ENCODE data around the gene CCDC85C. TPM values are rescaled to one million over a fixed set of nuclear protein-coding genes. Genes with fewer than 3 reads are reported as not detected.

Gene CCDC85C
- total RNA-seq, 1 experiment from 2014 or later: 33.2 TPM

GRCh38 chr14:99627510-99628381, 23.7 kb upstream of the CCDC85C start:
- no peak overlapping the region for H2BK15ac ChIP-seq (ENCODE audit: low read depth, low read length)
- no peak overlapping the region for H3K4me3 Mint-ChIP-seq
- H2BK5ac ChIP-seq (ENCODE audit: insufficient read length, low read length): no peak overlapping the region
- no peak overlapping the region for H4K8ac ChIP-seq (replicated peaks; ENCODE audit: insufficient read length, low read depth, low read length)
- no peaks in the 10 kb centered on the region for H3K9me3 ChIP-seq (ENCODE audit: control insufficient read depth, low read depth, low read length)
- H2AFZ ChIP-seq (ENCODE audit: low read length): no peak overlapping the region
- H3K23me2 ChIP-seq (ENCODE audit: insufficient read length, low read depth, low read length, poor library complexity, severe bottlenecking): no peaks in the 10 kb centered on the region
- H3K36me3 Mint-ChIP-seq (ENCODE audit: insufficient read depth in 1 of 3, low read depth in 3 of 3): no peaks in the 10 kb centered on the region; a peak in 1 of 7 replicates
- H3T11ph ChIP-seq (ENCODE audit: low read length): no peak overlapping the region
- H2BK120ac ChIP-seq (ENCODE audit: low read depth, low read length, poor library complexity, severe bottlenecking): no peak overlapping the region
- no peak overlapping the region for H3K9ac ChIP-seq (ENCODE audit: extremely low read depth, insufficient read length, low read length)
- peak overlapping the region in 1 of 3 experiments; percentile 23; a peak in 1 of 7 replicates for H3K27ac Mint-ChIP-seq
- H3K4ac ChIP-seq (ENCODE audit: low read depth, low read length): no peak overlapping the region
- H3K18ac ChIP-seq (ENCODE audit: insufficient read length, low read depth, low read length): no peak overlapping the region
- no peak for TF ChIP-seq CTCF (conservative IDR thresholded peaks at IDR 0.05)
- H4K20me1 ChIP-seq (ENCODE audit: control insufficient read depth, insufficient read depth, insufficient read length): no peaks in the 10 kb centered on the region
- no peak for DNase-seq
- no peak overlapping the region for H3K56ac ChIP-seq (ENCODE audit: insufficient read length, low read depth, low read length)
- H2AK5ac ChIP-seq (ENCODE audit: insufficient read length, low read length): no peak overlapping the region
- H3K9me3 Mint-ChIP-seq: no peaks in the 10 kb centered on the region
- H3K23ac ChIP-seq (ENCODE audit: insufficient read length, low read depth, low read length): no peak overlapping the region
- H3K4me1 Mint-ChIP-seq: peaks cover 12 to 23% of the 10 kb centered on the region in 2 experiments
- H3K79me1 ChIP-seq (ENCODE audit: insufficient read depth, low read depth, low read length, poor library complexity, severe bottlenecking): no peaks in the 10 kb centered on the region
- H4K5ac ChIP-seq (ENCODE audit: insufficient read length, low read depth, low read length): no peak overlapping the region
- H3K4me2 ChIP-seq (ENCODE audit: insufficient read depth, insufficient read length, low read length): no peak overlapping the region
- H3K27ac ChIP-seq (ENCODE audit: insufficient read length, low read depth, low read length): no peak overlapping the region
- H3K27me3 Mint-ChIP-seq (ENCODE audit: low read depth): peaks cover 5% of the 10 kb centered on the region
- WGBS (ENCODE audit: extremely low coverage, insufficient read length, low lambda C conversion rate): no CpG with 5 or more reads among the region's 13 CpGs
- no peak overlapping the region for H2BK20ac ChIP-seq (ENCODE audit: low read depth, low read length, poor library complexity, severe bottlenecking)
- H3K79me2 ChIP-seq (ENCODE audit: insufficient read depth, low read length): no peaks in the 10 kb centered on the region
- H3K27me3 ChIP-seq (ENCODE audit: insufficient read depth, low read length): no peaks in the 10 kb centered on the region
- no peak overlapping the region for H2BK12ac ChIP-seq (ENCODE audit: insufficient read length, low read depth, low read length)
- no peak overlapping the region for H3K14ac ChIP-seq (ENCODE audit: insufficient read depth, low read length)
- peaks cover 2% of the 10 kb centered on the region; the same call in 1 of the 2 replicates for H3K4me1 ChIP-seq (ENCODE audit: insufficient read depth, low read length)
- H4K91ac ChIP-seq (ENCODE audit: insufficient read length, low read depth, low read length): no peak overlapping the region
